Measurements from ENCODE around the gene FCN1. TPM values are rescaled to one million over a fixed set of nuclear protein-coding genes. Genes with fewer than 3 reads are reported as not detected.

The FCN1 gene
- total and polyA plus RNA-seq, 2 of the 8 experiments (the other 6 are each of a cell fraction or from before 2014, with no cell fraction given) = not detected

DNA sequence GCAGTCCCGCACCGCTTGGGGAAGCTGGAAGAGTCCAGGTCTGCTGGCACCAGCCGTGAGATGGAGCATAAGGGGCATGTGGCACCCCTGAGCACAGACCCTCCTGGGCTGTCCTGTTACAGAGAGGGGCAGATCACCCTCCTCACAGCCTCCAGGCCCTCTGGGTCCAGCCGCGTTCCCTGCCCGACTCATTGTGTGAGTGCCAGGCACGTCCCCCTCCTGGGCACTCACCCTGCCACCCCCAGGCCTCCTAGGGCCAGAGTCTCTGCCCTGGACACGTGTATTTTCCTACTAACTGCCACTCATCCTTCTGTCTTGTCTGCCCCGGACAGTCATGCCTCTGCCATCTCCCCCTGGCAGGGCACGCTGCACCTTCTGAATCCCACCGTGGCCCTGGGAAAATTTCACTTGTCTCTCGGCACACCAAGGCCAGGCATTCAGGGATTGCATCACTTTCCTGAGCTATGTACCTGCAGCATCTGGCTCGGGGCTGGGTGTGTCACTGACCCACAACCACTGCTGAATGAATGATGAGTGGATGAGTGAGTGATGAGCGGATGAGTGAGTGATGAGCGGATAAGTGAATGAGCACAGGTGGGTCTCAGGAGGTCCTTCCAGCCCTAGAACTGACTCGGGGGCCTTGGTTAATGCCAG is 21.5 kb upstream of the FCN1 start:
- no peak overlapping the region for H3K4me2 ChIP-seq (ENCODE audit: insufficient read depth in 1 of 2, low read depth in 2 of 2, low read length in 2 of 2)
- no peaks in the 10 kb centered on the region for H3K36me3 ChIP-seq (ENCODE audit: control insufficient read depth in 2 of 4, insufficient read depth in 4 of 4, low read length in 3 of 4)
- no peak overlapping the region for H3K14ac ChIP-seq (ENCODE audit: insufficient read length)
- no peak overlapping the region for H2BK20ac ChIP-seq (ENCODE audit: low read length)
- H3K9me3 ChIP-seq (ENCODE audit: insufficient read depth in 2 of 2, low read depth in 1 of 2, low read length in 1 of 2) = no peaks in the 10 kb centered on the region
- no peak overlapping the region for H3K56ac ChIP-seq (replicated peaks; ENCODE audit: insufficient read length, low read depth, low read length)
- TF ChIP-seq PHF8 (conservative IDR thresholded peaks at IDR 0.05; ENCODE audit: low read depth, low read length) (no peak), RNF2 (IDR thresholded peaks at IDR 0.05; ENCODE audit: borderline replicate concordance, low read depth, low read length, missing control alignments, poor library complexity, severe bottlenecking) (no peak), CEBPB (IDR thresholded peaks at IDR 0.05; ENCODE audit: low read depth, low read length) (no peak)
- TF ChIP-seq, protein P1, sequence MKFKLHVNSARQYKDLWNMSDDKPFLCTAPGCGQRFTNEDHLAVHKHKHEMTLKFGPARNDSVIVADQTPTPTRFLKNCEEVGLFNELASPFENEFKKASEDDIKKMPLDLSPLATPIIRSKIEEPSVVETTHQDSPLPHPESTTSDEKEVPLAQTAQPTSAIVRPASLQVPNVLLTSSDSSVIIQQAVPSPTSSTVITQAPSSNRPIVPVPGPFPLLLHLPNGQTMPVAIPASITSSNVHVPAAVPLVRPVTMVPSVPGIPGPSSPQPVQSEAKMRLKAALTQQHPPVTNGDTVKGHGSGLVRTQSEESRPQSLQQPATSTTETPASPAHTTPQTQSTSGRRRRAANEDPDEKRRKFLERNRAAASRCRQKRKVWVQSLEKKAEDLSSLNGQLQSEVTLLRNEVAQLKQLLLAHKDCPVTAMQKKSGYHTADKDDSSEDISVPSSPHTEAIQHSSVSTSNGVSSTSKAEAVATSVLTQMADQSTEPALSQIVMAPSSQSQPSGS (IDR thresholded peaks at IDR 0.05; ENCODE audit: low read length) = no peak
- H3K4me1 ChIP-seq (replicated peaks in 1 of 4; ENCODE audit: control insufficient read depth in 3 of 4, insufficient read depth in 4 of 4, low read length in 3 of 4) = peaks cover 0 to 5% (median 2%) of the 10 kb centered on the region in 4 experiments; a peak in 4 of 7 replicates
- peak overlapping the region in 1 of 4 experiments; percentile 13; a peak in 2 of 7 replicates for H3K9ac ChIP-seq (replicated peaks in 1 of 4; ENCODE audit: extremely low read depth in 1 of 4, low read depth in 3 of 4, low read length in 3 of 4)
- H2BK5ac ChIP-seq (ENCODE audit: low read depth, low read length) = no peak overlapping the region
- no peak overlapping the region for H4K8ac ChIP-seq (ENCODE audit: extremely low read depth, insufficient read depth, low read length)
- no peaks in the 10 kb centered on the region for H3K79me1 ChIP-seq (ENCODE audit: low read depth, low read length)
- no peak overlapping the region for H3K4ac ChIP-seq (replicated peaks; ENCODE audit: insufficient read length, low read depth, low read length)
- H2BK15ac ChIP-seq (ENCODE audit: low read length) = no peak overlapping the region
- ChIA-PET POLR2A (ENCODE audit: partially characterized antibody) (no interaction called here), CTCF (ENCODE audit: partially characterized antibody) (interaction anchor here (1.0 to 2.1 kb wide), 3 partner anchors 157 to 249 kb away, joined by 3 to 4 read pairs (median 4); no protein-coding TSS in a partner anchor)
- no peak overlapping the region for H4K5ac ChIP-seq (ENCODE audit: insufficient read length, low read depth, low read length)
- no peak overlapping the region for H3K4me3 ChIP-seq (ENCODE audit: extremely low read depth in 1 of 4, insufficient read depth in 2 of 4, low read depth in 3 of 4, low read length in 4 of 4)
- H3K27ac ChIP-seq (ENCODE audit: low read depth, low read length) = no peak overlapping the region
- no peaks in the 10 kb centered on the region for H3K23me2 ChIP-seq (ENCODE audit: low read depth, low read length)
- no peak overlapping the region for H3K23ac ChIP-seq (ENCODE audit: insufficient read length)
- FAIRE-seq = no peak
- H2AFZ ChIP-seq (ENCODE audit: low read length) = no peak overlapping the region
- H3K18ac ChIP-seq (ENCODE audit: extremely low read depth, low read length) = no peak overlapping the region
- no peak overlapping the region for H2AK5ac ChIP-seq (ENCODE audit: low read depth, low read length)
- no peak for DNase-seq (ENCODE audit: low read depth in 1 of 2, low spot score in 2 of 2)
- no peak overlapping the region for H2BK12ac ChIP-seq (ENCODE audit: low read depth, low read length)
- H4K91ac ChIP-seq (replicated peaks; ENCODE audit: insufficient read length, low read length) = no peak overlapping the region
- H4K20me1 ChIP-seq (replicated peaks in 1 of 2; ENCODE audit: control insufficient read depth in 1 of 2, insufficient read depth in 2 of 2, low read length in 2 of 2) = no peaks in the 10 kb centered on the region
- no peaks in the 10 kb centered on the region for H3K27me3 ChIP-seq (replicated peaks in 1 of 4; ENCODE audit: control insufficient read depth in 3 of 4, extremely low read depth in 1 of 4, insufficient read depth in 3 of 4, low read length in 3 of 4)
- WGBS, 2 experiments (ENCODE audit: extremely low coverage in 1 of 2, insufficient coverage in 1 of 2, insufficient read length in 1 of 2, insufficient replicate concordance in 2 of 2, low coverage in 1 of 2, low lambda C conversion rate in 2 of 2, missing lambda C conversion rate in 1 of 2) = 86% methylated on average over 14 of the region's 16 CpGs; no CpG with 5 or more reads in 1 of the 2 experiments
- no peaks in the 10 kb centered on the region for H3K79me2 ChIP-seq (ENCODE audit: control insufficient read depth in 1 of 2, insufficient read depth in 2 of 2, low read length in 2 of 2)
- H2BK120ac ChIP-seq (replicated peaks; ENCODE audit: low read depth, low read length) = no peak overlapping the region

Measured in H1 (cell line).